Left hindlimb (tissue), 1 donor: ENCODE measurements around the gene RAD51B.
A peak's percentile ranks its signal among the peaks of the same experiment; 100 is the strongest.

Source experiments
- DNase-seq: peaks from one replicate; pipeline ENCODE4 v3.0.0-alpha.2; 2018

Gene RAD51B

GRCh38 chr14:67835596-67835995 is 16.0 kb downstream of the RAD51B start:
- no peak for DNase-seq

DNA sequence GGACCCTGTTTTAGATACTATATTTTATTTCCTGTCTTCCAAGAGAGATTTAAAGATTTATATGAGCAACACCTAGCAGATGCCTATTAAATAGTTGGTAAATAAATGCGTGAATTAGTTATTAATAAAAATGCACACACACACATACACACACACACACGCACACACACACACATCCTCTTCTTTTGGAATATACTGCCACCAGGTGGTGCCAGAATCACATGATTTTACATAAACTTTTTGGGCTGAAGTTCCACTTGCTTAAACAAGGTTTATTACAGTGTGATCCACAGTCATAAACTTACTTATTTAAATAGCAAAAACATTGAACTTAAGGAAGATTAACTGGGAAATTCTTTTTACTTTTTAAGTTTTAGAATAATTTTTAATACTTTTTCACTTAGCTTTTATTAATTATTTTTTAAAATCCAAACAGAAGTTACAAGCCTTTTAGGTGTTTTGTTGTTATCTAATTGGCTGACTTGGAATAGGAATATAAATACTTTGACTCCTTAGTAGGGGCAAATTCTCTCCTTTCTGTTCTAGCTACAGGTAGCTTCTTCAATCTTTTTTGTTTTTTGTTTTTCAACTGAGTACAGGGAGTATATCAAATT is 17.5 kb downstream of the RAD51B start:
- no peak for DNase-seq

DNA sequence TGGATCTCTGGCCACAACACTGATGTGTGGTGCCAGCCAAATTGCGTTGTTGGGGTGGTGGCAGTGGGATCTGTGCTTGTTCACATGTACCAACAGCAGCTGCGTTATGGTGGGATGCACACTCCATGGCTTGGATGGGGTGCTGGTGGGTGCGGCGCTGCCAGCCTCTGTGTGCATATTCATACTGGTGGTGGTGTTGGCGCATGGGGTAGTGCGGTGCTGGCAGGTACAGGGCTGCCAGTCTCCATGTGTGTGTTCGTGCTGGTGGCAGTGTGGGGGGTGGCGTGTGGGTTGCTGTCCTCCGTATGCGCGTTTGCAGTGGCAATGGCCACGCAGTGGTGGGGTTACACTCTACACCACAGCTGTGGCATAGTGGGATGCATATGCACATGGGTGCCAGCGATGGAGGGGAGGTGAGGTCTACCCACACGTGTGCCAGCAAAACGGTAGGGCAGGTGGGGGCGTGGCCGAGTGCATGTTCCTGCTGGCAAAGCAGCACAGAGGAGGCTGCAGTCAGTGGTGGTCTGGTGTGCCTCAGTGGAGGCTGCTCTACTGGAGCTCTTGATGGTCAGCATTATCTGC is 26.5 kb downstream of the RAD51B start:
- no peak for DNase-seq

DNA sequence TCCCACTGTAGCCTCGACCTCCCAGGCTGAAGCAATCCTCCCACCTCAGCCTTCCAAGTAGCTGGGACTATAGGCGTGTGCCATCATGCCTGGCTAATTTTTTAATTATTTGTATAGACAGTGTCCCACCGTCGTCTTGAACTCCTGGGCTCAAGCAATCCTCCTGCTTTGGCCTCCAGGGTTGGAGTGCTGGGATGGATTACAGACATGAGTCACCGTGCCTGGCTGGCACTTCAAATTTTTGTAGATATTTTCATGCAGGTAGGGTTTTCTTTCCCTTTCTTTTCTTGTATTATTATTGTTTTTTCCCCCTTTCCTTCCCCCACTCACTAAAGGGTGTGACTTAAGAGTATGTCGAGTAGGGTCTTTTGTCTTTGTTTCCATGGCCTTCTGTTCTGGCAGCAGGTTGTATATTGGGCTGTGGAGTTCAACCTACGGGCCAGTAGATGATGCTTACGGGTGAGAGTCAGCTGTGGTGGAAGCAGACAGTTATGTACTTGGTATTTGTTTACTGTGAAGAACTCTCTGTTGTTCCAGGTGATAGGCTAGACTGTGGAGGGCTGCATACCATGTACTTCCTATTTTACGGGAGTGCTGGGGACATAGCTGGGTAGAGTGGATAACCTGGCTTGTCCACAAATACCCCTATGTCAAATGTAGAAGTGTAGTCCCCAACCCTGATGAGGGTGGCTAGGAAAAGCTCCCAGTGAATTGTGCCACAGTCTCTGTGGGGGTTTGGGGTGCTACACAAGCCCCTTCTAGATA is 30.7 kb downstream of the RAD51B start:
- DNase-seq, result no peak

- no peak for DNase-seq
Measured at GRCh38 chr14:67851785-67852410, 32.3 kb downstream of the RAD51B start.

DNA sequence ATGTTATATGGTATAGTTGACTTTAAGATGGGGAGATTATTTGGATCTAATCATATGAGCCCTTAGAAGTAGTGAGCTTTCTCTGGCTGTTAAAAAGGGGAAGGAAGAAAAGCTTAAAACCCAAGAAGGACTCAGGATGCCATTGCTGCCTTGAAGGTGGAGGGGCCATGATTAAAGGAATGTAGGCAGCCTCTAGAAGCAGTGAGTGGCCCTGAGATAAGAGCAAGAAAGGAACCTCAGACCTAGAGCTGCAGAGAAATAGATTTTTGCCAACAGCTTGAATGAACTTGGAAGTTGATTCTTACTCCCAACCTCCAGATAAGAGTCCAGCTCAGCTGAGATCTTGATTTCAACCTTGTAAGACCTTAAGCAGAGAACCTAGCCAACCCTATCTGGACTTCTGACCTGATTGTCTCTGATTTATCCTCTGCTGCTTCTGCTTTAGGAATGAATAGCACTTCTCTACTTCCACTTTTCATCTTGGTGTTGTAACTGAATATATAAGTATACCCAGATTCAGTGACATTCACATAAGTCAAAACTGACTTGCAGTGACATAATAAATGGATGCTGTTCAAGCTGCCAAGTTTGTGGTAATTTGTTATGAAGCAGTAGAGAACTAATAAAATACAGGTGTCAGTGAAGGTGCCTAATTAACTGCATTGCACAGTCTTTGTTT is 33.5 kb downstream of the RAD51B start:
- DNase-seq, result no peak

DNA sequence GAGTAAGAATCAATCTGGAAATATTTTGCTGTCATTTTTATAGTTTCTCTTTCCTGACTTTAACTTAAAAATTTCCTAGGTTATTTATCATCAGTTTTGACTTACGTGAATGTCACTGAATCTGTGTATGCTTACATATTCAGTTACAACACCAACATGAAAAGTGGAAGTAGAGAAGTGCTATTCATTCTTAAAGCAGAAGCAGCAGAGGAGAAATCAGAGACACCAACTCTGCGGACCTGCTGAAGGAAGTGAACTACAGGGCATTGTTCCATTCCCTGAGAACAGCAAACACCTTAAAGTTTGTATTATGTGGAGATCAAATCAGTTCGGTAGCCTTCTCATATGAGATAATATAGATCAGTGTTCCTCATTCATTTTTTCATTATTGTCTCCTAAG is 34.1 kb downstream of the RAD51B start:
- no peak for DNase-seq

- no peak for DNase-seq
Measured at GRCh38 chr14:67856827-67857226, 37.2 kb downstream of the RAD51B start.

DNA sequence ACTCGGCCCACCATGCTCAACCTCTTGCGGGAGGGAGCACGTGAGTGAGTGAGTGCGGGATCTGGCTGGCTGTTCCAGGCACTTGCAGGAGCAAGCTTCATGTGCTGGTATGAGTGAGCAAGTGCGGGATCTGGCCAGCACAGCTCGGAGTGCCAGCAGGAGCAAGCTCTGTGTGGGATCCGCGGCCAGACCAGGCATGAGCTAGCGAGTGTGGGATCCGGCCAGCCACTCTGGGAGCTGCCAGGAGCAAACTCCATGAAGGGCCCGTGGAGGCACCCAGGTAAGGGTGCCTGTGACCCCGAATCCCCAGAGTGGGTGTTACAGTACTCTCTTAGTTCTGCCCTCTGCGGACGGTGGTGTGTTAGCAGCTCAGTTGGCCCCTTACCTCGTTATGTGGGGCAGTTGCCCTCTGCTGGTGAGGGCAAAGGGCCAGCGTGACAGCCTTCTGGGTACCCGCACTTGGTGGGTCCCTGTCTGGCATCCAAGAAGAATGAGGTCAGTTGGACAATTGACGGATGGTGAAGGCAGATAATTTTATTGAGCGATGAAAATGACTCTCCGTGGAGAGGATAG is 38.3 kb downstream of the RAD51B start:
- peak; percentile 44 for DNase-seq

GRCh38 chr14:67859169-67859749 is 39.7 kb downstream of the RAD51B start:
- no peak for DNase-seq

- no peak for DNase-seq
Measured at GRCh38 chr14:67863223-67863622, 43.6 kb downstream of the RAD51B start.

- DNase-seq, result no peak
Measured at GRCh38 chr14:67875175-67876006, 55.8 kb downstream of the RAD51B start.

DNA sequence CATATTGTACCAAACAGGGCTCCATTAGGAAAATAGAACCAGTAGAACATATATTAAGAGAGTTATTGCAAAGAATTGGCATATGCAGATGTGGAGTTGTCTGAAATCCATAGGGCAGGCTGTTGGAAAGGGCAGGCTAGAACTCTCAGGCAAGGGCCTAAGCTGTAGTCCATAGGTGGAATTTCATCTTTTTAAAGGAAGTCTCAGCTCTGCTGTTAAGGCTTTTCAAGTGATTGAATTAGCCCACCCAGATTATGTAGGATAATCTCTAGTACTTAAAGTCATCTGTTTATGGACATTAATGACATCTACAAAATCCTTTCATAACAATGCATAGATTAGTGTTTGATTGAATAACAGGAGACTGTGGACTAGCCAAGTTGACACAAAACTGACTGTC is 59.4 kb downstream of the RAD51B start:
- DNase-seq, result no peak

DNA sequence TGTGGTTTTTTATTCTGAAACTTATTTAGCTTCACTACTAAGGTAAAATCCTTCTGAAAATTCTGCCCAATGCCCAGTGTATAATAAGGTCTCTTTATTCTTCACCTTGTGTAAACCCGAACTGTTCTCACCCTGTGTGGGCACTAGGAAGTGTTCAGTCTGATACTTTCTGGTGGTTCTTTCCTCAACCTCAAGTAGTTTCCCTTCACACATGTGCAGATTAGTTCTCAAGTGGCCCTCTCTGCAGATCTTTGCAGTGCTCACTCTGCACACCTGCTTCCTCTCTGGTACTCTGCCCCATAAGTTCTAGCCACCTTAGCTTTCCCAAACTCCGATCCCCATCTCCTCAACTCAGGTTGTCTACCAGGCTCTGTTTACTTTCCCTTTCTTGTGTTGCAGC is 61.6 kb downstream of the RAD51B start:
- no peak for DNase-seq

- DNase-seq, result no peak
Measured at GRCh38 chr14:67882986-67883555, 63.5 kb downstream of the RAD51B start.

DNA sequence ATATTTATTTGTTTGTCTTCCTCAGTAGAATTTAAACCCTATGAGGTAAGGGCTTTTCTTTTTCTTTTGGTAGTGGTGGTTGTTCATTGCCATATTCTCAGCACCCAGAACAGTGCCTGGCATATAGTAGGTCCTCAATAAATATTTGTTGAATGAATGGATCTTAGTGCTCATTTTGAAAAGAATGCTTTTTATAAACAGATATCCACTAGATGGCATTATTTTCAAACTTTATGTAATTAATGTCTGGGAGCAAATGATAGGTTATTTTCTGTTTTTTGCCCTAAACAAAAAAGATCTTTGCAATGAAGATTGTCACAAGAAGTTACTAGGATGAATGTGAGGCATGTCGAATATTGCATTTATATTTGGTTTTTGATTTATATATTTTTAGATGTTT is 64.1 kb downstream of the RAD51B start:
- DNase-seq, result no peak

DNA sequence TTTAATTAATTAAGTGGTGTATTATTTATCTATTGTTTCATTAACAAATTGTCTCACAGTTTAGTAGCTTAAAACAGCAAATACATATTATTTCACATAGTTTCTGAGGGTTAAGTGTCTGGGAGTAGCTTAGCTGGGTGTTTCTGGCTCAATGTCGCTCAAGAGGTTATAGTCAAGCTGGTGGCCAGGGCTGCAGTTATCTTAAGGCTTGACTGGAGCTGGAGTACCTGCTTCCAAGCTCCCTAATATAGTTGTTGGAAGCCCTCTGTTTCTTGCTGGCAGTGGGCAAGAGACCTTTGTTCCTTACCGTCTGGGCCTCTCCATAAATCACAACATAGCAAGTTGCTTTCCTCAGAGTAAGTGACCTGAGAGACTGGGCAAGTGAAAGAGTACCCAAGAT is 66.6 kb downstream of the RAD51B start:
- DNase-seq, result no peak

- no peak for DNase-seq
Measured at GRCh38 chr14:67887478-67887877, 67.9 kb downstream of the RAD51B start.

DNA sequence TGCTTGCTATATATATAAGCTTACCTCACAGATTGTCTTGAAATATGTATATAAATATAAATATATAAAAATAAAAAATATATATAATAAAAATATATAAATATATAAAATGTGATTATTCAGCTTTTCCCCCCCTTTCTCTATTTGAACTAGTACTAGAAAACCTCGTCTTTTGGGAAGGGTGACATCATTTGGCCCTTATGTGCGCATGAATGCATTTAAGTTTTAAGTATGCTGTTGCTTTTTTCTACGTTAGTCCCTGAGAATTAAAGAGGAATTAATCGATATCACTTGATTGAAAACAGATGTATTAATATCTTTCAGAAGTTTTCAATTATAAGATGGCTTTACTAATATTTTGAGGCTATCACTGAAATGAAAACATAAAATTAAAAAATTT is 69.9 kb downstream of the RAD51B start:
- no peak for DNase-seq

DNA sequence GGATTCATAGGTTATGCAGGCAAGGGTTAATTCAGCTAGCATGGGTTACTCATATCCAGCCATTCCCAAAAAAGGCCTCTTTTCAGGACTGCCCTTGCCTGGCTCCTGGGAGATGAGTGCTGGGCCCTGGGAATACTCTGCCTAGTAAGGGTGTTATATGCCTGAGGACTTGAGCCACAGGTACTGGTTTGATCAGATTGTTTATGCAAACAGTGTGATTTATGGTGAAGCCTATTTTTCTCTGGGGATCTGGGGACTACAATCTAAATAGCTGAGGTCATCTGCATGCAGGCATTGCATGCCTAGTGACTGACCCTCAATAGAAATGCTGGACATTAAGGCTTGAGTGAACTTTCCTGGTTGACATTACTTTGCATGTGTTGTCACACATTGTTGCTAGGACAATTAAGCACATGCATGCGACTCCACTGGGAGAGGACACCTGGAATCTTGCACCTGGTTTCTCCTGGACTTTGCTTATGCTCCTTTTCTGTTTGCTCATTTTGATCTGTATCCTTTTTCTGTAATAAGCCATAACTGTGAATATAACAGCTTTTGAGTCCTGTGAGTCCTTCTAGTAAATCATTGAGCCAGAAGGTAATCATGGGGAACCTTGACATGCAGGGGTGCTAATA is 73.0 kb downstream of the RAD51B start:
- no peak for DNase-seq

GRCh38 chr14:67900231-67900630 is 80.7 kb downstream of the RAD51B start:
- no peak for DNase-seq
